Stimulated activated CD4-positive, alpha-beta T cell treated with anti-CD3 and anti-CD28 coated beads, Interleukin-2, amount 100 ng/mL, for 48 hours (primary cell): ENCODE results near the gene VAV2.
A peak's percentile ranks its signal among the peaks of the same experiment; 100 is the strongest.

Source experiments
- DNase-seq, 2 donors: peaks; one replicate each; pipeline ENCODE4 v3.0.0-alpha.2; 2020

VAV2 gene

DNA sequence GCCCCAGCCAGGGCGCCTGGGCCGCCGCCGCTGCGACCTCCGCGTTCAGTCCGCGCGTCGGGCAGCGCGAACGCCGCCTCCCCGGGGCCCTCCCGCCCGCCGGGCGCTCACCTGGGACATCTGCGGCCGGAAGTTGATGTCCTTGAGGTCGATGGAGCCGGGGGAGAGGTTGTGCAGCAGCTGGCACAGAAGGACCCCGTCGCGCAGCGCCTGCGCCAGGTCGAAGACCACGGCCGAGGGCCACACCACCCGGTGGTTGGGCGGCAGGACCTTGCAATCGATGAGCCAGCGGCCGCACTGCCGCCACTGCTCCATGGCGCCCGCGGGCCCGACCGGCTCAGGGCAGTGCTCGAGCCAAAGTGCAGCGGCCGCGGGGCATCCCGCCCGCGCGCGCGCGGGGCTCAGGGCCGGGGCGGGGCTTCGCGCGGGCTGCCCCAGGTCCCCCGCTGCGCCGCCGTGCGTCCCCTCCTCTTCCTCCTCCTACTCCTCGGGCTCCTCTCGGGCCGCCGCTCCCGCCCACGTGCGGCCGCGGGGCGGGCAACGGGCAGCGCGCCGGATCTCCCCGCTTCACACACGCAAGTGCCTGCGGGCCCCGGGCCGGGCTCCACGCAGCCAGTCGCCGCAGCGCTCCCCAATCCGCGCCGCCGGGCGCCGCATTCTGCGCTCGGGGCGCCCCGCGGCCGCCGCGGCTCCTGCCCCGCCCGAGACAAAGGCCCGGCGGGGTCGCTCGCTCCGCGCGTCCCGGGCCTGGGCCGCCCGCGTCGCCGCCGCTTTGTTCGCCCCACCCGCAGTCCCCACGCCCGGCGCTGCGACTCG, at the start of gene VAV2:
VAV2 (minus strand) TSS at position 361 of the 816 bp plus-strand sequence; CDS start at position 315, 46 bp downstream.
- peak in 1 of 2 donors; percentile 29 for DNase-seq

GRCh38 chr9:134041649-134041962, 49.5 kb upstream of the VAV2 start:
- no peak for DNase-seq

DNA sequence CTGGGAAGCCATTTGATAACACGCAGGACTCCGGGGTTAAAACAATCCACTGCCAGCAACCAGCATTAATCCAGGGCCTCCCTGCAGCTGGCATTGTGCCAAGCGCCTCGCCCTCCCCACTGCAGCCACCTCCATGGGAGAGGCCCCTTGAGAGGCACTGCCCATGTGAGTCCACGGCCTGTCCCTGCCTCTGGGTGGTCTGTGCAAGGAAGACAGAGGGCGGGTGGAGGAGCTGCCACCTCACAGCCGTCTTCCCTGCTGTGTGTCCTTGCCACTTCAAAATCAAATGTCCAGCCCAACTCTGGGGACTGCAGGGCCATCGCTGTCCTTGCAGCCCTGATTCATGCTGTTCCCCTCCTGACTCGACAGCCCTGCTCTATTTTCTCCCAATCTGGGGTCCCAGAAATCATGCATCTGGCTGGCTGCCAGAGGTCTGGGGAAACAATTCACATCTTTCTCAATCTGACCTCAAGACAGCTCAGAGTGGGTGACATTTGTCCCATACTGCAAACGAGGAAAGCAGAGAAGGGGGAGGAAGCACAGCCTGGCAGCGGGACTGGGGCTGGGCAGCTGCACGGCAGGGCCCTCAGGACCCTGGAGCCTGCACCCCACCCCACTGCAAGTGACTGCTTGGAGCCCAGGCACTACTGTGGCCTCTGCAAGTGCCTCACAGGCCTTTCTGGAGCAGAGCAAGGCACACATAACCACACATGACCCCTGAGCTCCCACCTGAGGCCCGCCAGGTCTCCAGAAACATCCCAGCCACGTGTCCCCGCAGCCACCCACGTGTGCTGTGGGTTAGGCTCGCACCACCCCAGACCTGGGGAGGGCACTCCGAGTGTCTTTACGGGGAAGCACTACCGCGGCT, 48.9 kb upstream of the VAV2 start:
- DNase-seq = no peak

DNA sequence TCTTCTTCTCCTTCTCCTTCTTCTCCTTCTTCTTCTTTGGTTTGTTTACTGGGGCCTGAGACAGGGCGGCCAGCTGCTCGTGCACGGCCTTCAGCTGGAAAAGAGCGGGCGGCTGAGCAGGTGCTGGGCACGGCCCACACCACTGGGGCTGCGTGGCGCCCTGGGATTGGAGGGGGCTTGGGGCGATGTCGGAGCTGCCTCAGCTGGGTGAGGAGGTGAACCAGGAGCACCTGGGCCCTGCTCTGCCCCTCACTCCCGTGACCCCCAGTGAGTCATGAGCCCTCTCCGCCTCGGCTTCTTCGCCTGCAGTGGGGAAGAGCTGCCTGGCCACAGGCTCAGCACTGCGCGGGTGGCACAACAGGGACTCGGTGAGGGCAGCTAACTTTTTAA, 48.0 kb upstream of the VAV2 start:
- DNase-seq = no peak

GRCh38 chr9:134039386-134040175, 47.5 kb upstream of the VAV2 start:
- DNase-seq = no peak

DNA sequence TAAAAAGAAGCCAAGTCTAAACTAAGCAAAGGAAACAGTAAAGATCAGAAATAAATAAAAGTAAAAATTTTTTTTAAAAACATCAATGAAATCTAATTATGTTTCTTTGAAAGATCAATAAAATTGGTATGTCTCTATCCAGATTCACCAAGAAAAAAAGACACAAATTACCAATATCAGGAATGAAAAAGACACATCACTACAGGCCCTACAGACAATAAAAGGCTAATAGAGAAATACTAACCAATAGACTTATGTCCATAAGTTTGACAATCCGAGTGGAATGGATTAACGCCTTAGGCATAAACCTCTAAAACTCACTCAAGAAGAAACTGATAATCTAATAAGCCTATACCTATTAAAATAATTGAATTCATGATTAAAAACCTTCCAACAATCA, 45.5 kb upstream of the VAV2 start:
- DNase-seq = no peak

DNA sequence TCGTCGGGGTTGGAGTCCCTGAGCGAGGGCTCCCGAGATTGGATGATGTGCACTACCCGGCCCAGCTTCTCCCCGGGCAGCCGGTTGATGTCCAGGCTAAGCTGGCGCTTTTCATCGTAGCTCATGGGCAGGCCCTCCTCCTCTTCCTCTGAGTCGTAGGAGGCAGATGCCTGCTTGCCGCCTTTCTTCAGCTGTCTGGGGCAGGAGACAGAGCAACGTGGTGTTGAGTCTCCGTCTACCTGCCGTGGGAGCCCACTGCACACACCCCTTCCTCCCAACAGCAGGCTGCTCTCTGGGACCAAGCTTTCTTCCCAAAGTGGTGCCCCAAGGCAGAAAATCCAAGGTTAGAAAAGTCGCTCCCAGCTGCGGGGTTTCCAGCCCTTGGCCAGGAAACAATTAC, 44.0 kb upstream of the VAV2 start:
- DNase-seq = no peak

DNA sequence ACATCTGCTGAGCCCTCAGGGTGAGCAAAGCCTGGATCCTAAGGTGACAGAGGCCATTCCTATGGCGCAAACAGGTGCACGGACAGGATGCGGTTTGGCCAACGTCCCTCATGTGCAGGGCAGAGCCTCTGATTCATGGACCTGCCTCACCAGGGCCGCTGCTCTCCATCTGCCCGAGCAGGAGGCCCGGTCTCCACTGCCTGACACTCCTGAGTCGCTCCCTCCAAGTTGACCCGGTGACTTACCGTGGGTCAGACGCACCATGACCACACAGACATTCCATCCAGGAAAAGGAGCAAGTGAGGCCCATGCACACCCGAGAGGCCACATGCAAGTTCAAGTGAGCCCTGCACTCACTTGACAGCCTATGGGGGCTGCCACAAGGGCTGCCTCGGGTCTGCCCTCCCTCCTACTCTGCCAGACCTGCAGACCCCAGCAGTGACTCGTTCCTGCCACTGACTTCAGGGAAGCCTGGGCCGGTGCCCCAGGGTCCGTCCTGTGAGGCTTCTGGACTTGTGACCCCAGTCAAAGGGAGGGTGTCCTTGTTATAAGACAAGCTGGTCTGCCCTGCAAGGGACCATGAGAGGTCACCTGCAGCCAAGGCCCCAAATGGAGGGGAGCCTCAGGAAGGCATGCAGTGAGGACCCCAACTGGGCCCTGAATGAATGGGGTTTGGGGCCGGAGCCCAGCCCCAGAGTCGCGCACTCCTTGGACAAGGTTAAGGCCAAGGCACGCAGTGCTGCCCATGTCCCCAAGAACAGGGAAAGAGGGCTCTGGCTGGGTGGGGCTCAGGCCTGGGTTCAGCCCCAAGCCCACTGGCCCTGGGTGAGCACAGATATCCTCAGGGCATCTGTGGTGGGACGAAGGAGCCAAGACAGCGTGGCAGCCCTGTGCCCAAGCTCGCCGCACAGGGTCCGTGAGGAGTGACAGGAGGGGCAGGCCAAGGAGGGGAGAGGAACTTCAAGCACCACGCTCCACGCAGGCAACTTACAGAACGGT, 43.2 kb upstream of the VAV2 start:
- DNase-seq = no peak

DNA sequence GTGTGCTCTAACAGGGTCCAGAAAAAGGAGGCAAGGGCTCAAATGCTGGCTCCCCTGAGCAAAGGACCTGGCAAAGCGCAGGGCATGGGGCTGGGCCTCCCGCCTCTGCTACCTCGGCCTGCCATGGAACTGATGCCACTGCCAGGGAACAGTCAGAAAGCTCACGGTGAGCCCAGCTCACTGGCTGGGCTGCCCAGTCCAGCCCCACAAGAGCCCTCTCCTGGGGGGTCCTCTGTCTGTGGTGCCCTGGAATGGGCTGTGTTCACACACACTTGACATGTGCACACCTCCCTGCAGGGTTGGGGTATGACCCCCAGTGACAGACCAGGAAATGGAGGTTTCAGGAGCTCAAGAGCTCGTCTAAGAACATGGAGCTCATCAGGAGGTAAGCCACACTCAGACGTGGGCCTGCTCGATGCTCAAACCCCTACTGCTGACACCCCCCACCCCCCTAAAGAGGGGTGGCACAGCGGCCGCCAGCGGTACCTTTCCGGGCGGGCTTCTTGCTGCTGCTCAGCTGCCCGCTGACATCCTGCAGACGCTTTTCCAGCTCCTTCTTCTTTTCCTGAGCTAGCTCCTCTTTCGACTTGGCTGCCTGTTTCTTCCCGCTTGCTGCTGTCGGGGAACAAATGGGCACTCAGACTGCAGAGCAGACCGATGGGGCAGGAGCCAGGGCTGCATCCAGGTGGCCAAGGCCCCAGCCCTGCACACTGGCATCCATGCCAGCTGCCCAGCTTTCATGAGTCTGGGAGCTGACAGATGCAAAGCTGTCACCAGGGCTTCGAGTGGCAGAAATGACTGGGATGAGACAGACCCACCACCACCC, 42.3 kb upstream of the VAV2 start:
- DNase-seq = no peak

DNA sequence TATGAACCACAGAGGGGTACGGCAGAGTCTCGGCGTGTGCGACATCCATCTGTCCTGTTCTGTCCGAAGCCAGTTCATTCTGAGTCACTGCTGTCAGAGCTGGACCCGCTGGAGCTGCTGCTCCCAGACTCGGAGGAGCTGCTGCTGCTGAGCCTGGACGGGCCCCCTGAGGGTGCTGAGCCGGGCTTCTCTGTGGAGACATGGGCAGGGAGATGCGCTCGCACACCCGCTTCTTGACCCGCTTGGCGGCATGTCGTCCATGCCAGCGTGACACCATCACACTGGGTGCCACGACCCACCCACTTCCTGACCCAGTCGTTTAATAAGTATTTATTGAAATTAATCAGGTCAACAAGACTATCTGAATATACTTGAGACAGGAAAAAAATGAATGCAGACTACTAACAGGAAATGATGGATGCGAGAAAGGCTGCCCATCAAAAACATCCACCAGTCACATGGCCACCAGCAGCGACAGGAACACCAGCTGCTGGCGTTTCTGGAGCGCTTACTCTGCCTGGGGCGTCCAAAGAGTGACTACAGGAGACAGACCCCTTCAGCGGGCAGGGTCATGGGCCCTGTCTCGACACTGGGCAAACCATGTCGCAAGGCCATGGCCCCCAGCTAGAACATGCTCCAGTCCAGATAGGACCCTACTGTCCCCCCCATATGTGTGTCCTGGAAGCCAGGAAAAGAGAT, 41.5 kb upstream of the VAV2 start:
- no peak for DNase-seq

- DNase-seq = no peak
Observed at GRCh38 chr9:134032456-134033222, 40.5 kb upstream of the VAV2 start.

DNA sequence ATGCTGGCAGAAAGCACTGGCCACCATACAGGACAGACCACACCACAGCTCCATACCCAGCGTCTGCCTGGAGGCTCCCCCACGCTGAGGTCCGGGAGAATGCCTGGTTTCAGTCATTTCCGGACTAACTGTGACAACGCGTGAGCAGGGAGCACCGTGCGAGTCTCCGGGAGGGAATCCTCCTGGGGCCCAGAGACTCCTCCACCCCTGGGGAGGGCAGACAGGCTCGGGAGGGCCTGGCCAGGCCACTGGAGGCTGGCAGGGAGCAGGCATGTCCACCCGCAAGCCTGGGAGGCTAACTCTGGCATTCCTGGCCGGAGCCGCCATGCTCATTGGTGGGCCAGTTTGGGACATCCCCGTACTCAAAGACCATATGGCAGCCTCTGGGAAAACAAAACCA, 39.7 kb upstream of the VAV2 start:
- no peak for DNase-seq

- no peak for DNase-seq
Observed at GRCh38 chr9:134030821-134031470, 38.8 kb upstream of the VAV2 start.

DNA sequence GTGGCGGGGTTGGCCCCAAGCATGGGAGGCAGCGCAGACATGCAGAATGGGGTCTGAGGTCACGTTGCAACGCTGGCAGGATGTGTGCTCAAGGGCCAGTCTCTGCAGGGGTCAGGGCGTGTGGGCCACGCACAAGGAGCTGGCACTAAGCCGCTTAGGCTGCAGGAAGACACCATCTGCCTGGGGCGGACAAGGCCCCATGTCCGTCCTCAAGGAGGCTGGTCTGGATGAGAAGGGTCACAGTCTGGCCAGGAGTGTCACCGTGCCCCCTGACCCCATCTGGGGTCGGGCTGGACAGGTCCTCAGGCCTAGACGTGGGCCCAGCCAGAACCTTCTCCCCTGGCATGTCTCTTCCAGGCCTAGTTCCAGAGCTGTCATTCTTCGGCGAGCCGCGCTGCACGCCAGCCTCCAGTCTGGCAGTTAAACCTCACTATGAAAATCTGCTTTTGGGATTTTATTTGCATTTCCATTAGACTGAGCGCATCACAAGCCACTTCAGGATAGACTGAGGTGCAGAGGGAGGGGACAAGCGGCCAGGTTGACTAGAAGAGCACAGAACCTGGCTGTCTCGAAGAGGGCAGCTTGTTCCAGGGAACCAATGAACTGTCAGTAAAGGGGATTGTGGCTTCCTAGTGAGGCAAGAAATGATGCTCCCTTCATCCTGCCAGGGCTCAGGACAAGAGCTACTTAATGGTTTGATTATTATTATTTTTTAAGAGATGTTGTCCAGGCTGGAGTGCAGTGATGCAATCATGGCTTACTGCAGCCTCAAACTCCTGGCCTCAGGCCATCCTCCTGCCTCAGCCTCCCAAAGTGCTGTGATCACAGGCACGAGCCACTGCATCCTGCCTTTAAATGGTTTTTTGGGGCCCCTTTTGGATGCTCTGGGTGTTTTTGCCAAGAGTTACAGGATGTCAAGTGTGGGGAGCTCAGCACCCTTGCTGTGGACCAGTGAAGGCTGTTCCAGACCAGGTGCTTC, 37.4 kb upstream of the VAV2 start:
- no peak for DNase-seq

DNA sequence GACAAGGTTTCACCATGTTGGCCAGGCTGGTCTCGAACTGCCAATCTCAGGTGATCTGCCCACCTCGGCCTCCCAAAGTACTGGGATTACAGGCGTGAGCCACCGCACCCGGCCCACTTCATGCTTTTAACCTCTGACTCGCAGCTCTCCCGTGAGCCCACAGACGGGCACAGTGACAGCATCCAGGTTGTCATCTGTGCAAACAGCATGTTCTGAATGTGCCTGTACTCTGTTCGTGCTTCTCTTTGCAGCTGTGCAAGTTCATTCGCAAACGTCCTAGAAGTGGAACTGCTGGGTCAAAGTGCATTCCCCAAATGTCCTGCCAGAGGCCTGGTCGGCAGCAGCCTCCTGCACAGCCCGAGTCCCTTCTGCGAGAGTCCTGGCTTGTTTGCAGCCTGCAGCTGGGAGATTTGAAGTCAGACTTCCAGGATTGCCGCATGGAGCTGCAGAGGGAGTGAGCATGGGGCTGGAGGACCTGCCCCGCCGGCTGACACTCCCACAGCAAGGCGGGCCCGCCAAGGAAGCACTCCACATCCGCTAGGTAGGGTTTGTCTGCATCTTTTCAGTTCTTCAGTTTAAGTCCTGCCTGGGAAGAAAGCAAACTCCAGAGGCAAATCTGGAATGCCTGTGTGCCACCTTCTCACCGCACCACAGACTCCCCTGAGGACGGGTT, 36.6 kb upstream of the VAV2 start:
- no peak for DNase-seq

GRCh38 chr9:134028076-134028475, 36.0 kb upstream of the VAV2 start:
- DNase-seq = no peak

GRCh38 chr9:134027561-134027960, 35.4 kb upstream of the VAV2 start:
- DNase-seq = no peak
